Keratinocyte (primary cell): Measurements from ENCODE around the gene FHL1. TPM values are rescaled to one million over a fixed set of nuclear protein-coding genes. Genes with fewer than 3 reads are reported as not detected.

Source experiments
- DNase-seq: peaks from one replicate; pipeline ENCODE4 v3.0.0-alpha.2; 2011; ENCODE audit warnings: low read depth, missing footprints, low spot score
- FAIRE-seq: peaks from 2 replicates; lab custom pipeline; 2011; peaks lifted over from hg19 to GRCh38; lab: Jason Lieb, UNC
- H2AFZ ChIP-seq: 2 replicates; pipeline ENCODE4 v1.6.0; 2012; ENCODE audit warnings: low read length, control low read depth, inconsistent platforms; ENCODE audit not compliant: control insufficient read depth
- H3K27ac ChIP-seq: 2 replicates; pipeline ENCODE4 v1.5.1; 2011; ENCODE audit warnings: low read length; ENCODE audit not compliant: control insufficient read depth, insufficient read depth
- H3K27me3 ChIP-seq: 3 replicates; pipeline ENCODE4 v1.6.0; 2011; ENCODE audit warnings: low read length; ENCODE audit not compliant: control insufficient read depth, insufficient read depth; ENCODE audit errors: extremely low read depth
- H3K36me3 ChIP-seq, 2 experiments: 2 replicates in 1 of 2; 3 replicates in 1 of 2; pipeline ENCODE4 v1.5.1; 2011; ENCODE audit warnings: low read length in 2 of 2, mild to moderate bottlenecking in 1 of 2; ENCODE audit not compliant: control insufficient read depth in 2 of 2, insufficient read depth in 2 of 2; ENCODE audit errors: extremely low read depth in 1 of 2
- H3K4me1 ChIP-seq: 3 replicates; pipeline ENCODE4 v1.5.1; 2011; ENCODE audit warnings: low read length; ENCODE audit not compliant: control insufficient read depth, insufficient read depth; ENCODE audit errors: extremely low read depth
- H3K4me2 ChIP-seq: 3 replicates; pipeline ENCODE4 v1.6.0; 2011; ENCODE audit warnings: low read depth, low read length; ENCODE audit not compliant: control insufficient read depth, insufficient read depth; ENCODE audit errors: extremely low read depth
- H3K4me3 ChIP-seq, 3 experiments: fragments of 200-600 bp in 1 of 3; sonication (generic) in 1 of 3; 2 replicates in 2 of 3; 3 replicates in 1 of 3; pipeline ENCODE4 v1.5.1; 2011 to 2016; ENCODE audit warnings: low read length in 3 of 3, mild to moderate bottlenecking in 3 of 3, control low read depth in 2 of 3, inconsistent platforms in 1 of 3, low read depth in 1 of 3, mixed read lengths in 1 of 3, mixed run types in 1 of 3, moderate library complexity in 1 of 3; ENCODE audit not compliant: control insufficient read depth in 2 of 3, insufficient read depth in 2 of 3; ENCODE audit errors: extremely low read depth in 1 of 3
- H3K79me2 ChIP-seq: 2 replicates; pipeline ENCODE4 v1.6.0; 2012; ENCODE audit warnings: low read length; ENCODE audit not compliant: control insufficient read depth, insufficient read depth
- H3K9ac ChIP-seq: 3 replicates; pipeline ENCODE4 v1.6.0; 2011; ENCODE audit warnings: low read length; ENCODE audit not compliant: control insufficient read depth, insufficient read depth; ENCODE audit errors: extremely low read depth
- H3K9me1 ChIP-seq: 3 replicates; pipeline ENCODE4 v1.6.0; 2011; ENCODE audit warnings: low read length; ENCODE audit not compliant: control insufficient read depth, insufficient read depth; ENCODE audit errors: extremely low read depth
- H3K9me3 ChIP-seq: 2 replicates; pipeline ENCODE4 v1.5.1; 2012; ENCODE audit warnings: low read depth, low read length; ENCODE audit not compliant: control insufficient read depth
- H4K20me1 ChIP-seq: 3 replicates; pipeline ENCODE4 v1.6.0; 2011; ENCODE audit warnings: low read length; ENCODE audit not compliant: control insufficient read depth, insufficient read depth; ENCODE audit errors: extremely low read depth
- CTCF ChIP-seq, 3 experiments: IDR thresholded peaks in 1 of 3; conservative IDR thresholded peaks in 1 of 3; optimal IDR thresholded peaks in 1 of 3; 2 replicates in 2 of 3; 3 replicates in 1 of 3; pipeline versions ENCODE3 to v1.5.1; 2011; ENCODE audit warnings: low read length in 3 of 3, mild to moderate bottlenecking in 3 of 3, moderate library complexity in 2 of 3, control low read depth in 1 of 3, inconsistent platforms in 1 of 3; ENCODE audit not compliant: insufficient read depth in 2 of 3; ENCODE audit errors: extremely low read depth in 1 of 3
- EZH2 ChIP-seq: IDR thresholded peaks from one replicate; pipeline ENCODE4 v1.6.1; 2012; ENCODE audit warnings: inconsistent platforms, mild to moderate bottlenecking, low read length, moderate library complexity
- dilution Hi-C: fragments of 300-500 bp; cut with MboI; formaldehyde crosslinking; loops from one replicate; pipeline ENCODE4 v1.7.0; 2020; ENCODE audit warnings: low sequenced_read_pairs; ENCODE audit not compliant: extremely low pct_ligation_motif_present
- polyA plus RNA-seq, 5 experiments: library from polyadenylated mRNA; depleted of rRNA in 3 of 5; stranded (reverse) in 3 of 5; stranded (forward) in 1 of 5; unstranded in 1 of 5; fragments of >200 nt; gene quantifications; 1 replicate in 1 of 5; 2 replicates in 3 of 5; 3 replicates in 1 of 5; pipeline versions ENCODE4 v1.2.1 to v1.2.3, GENCODE V29; 2011 to 2012; ENCODE audit warnings: missing spikeins in 2 of 5, low read depth in 1 of 5, low replicate concordance in 1 of 5

The FHL1 gene
- polyA plus RNA-seq, 1 donor (not counting 4 experiments of a cell fraction or from before 2014, with no cell fraction given) = 203 TPM

GRCh38 chrX:136214551-136214950 lies 67.2 kb downstream of the FHL1 start:
- Histone ChIP-seq H4K20me1 (no peaks in the 10 kb centered on the region), H3K4me2 (no peak overlapping the region), H3K9me1 (no peaks in the 10 kb centered on the region), H2AFZ (no peak overlapping the region), H3K79me2 (no peaks in the 10 kb centered on the region), H3K4me1 (peaks cover 4% of the 10 kb centered on the region), H3K27ac (no peak overlapping the region), H3K36me3 (peaks cover 0 to 1% of the 10 kb centered on the region in 2 experiments), H3K4me3 (no peak overlapping the region), H3K27me3 (no peaks in the 10 kb centered on the region), H3K9ac (no peak overlapping the region), H3K9me3 (no peaks in the 10 kb centered on the region)
- FAIRE-seq (no peak), DNase-seq (no peak)
- dilution Hi-C loops = no loop called here
- TF ChIP-seq EZH2 (no peak), CTCF (optimal IDR thresholded peaks at IDR 0.05 in 1 of 3, IDR thresholded peaks at IDR 0.05 in 1 of 3, conservative IDR thresholded peaks at IDR 0.05 in 1 of 3; ENCODE audit: extremely low read depth in 1 of 3, insufficient read depth in 2 of 3, low read length in 3 of 3) (no peak)

GRCh38 chrX:136215559-136215958 lies 68.2 kb downstream of the FHL1 start:
- Histone ChIP-seq H3K9me1 (no peaks in the 10 kb centered on the region), H3K4me2 (no peak overlapping the region), H3K4me3 (no peak overlapping the region), H3K9ac (no peak overlapping the region), H3K9me3 (no peaks in the 10 kb centered on the region), H3K36me3 (peaks cover 0 to 1% of the 10 kb centered on the region in 2 experiments), H3K79me2 (no peaks in the 10 kb centered on the region), H3K4me1 (peaks cover 9% of the 10 kb centered on the region), H3K27me3 (no peaks in the 10 kb centered on the region), H3K27ac (no peak overlapping the region), H2AFZ (no peak overlapping the region), H4K20me1 (no peaks in the 10 kb centered on the region)
- dilution Hi-C loops = no loop called here
- DNase-seq = no peak
- FAIRE-seq = no peak
- no peak for TF ChIP-seq CTCF (optimal IDR thresholded peaks at IDR 0.05 in 1 of 3, IDR thresholded peaks at IDR 0.05 in 1 of 3, conservative IDR thresholded peaks at IDR 0.05 in 1 of 3; ENCODE audit: extremely low read depth in 1 of 3, insufficient read depth in 2 of 3, low read length in 3 of 3)
- TF ChIP-seq EZH2 = no peak
